ENCODE data around the gene ALOX12B.

The ALOX12B gene

DNA sequence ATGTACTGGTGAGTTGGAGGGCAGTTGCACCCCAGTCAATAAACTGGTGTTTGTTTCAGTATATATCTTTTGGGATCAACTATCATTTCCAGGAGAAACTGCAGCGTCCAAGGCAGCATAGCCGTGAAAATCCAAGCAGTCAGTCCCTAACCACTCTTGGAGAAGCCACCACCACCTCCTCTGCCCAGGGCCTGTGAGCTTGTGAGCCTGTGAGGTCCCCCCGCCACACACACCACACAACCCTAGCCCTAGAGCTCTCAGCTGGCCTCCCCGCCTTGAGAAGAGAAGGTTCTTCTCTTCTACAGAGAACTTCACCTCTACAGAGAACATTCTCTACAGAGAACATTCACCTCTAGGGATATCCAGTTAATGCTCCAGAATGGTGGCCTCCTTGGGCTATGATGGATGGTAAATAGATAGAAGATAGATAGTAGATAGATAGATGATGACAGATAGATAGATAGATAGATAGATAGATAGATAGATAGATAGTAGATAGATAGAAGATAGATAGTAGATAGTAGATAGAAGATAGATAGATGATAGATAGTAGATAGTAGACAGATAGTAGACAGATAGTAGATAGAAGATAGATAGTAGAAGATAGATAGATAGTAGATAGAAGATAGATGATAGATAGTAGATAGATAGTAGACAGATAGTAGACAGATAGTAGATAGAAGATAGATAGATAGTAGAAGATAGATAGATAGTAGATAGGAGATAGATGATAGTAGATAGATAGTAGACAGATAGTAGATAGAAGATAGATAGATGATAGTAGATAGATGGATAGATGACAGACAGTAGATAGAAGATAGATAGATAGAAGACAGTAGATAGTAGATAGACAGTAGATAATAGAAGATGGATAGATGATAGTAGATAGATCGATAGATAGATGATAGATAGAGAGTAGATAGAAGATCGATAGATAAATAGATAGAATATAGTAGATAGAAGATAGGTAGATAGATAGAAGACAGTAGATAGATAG, 35.0 kb downstream of the ALOX12B start:
- H3K36me3 ChIP-seq, result no peaks in the 10 kb centered on the region
- no peaks in the 10 kb centered on the region for H3K9me3 ChIP-seq
- no peak overlapping the region for H3K4me3 ChIP-seq (ENCODE audit: low read depth, low read length)
- TF ChIP-seq, protein P1, sequence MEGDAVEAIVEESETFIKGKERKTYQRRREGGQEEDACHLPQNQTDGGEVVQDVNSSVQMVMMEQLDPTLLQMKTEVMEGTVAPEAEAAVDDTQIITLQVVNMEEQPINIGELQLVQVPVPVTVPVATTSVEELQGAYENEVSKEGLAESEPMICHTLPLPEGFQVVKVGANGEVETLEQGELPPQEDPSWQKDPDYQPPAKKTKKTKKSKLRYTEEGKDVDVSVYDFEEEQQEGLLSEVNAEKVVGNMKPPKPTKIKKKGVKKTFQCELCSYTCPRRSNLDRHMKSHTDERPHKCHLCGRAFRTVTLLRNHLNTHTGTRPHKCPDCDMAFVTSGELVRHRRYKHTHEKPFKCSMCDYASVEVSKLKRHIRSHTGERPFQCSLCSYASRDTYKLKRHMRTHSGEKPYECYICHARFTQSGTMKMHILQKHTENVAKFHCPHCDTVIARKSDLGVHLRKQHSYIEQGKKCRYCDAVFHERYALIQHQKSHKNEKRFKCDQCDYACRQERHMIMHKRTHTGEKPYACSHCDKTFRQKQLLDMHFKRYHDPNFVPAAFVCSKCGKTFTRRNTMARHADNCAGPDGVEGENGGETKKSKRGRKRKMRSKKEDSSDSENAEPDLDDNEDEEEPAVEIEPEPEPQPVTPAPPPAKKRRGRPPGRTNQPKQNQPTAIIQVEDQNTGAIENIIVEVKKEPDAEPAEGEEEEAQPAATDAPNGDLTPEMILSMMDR (IDR thresholded peaks at IDR 0.05; ENCODE audit: low read depth, low read length), result no peak
- no peak for DNase-seq
- H3K4me1 ChIP-seq, result no peaks in the 10 kb centered on the region
- no peaks in the 10 kb centered on the region for H3K27me3 ChIP-seq

DNA sequence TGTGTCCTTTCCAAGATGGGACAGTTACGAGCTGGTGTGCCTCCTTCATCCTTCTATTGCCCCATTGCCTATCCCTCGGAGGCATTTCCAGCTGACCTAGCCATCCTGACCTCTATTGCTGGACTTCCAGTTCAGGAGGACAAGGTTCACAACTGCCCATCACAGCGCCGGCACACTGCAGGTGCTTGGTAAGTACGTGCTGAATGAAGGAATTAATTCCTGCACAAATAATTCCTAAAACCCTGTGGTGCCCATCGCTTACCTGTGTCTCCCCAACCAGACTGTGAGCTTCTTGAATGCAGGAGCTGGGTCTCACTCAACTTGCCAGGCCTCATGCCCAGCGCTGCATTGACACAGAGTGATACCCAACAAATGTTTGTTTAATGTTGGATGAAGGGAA, 35.7 kb downstream of the ALOX12B start:
- H3K4me1 ChIP-seq, result no peaks in the 10 kb centered on the region
- no peaks in the 10 kb centered on the region for H3K36me3 ChIP-seq
- H3K27me3 ChIP-seq, result no peaks in the 10 kb centered on the region
- no peaks in the 10 kb centered on the region for H3K9me3 ChIP-seq
- TF ChIP-seq, protein P1 (IDR thresholded peaks at IDR 0.05; ENCODE audit: low read depth, low read length), result no peak
- no peak overlapping the region for H3K4me3 ChIP-seq (ENCODE audit: low read depth, low read length)
- no peak for DNase-seq

DNA sequence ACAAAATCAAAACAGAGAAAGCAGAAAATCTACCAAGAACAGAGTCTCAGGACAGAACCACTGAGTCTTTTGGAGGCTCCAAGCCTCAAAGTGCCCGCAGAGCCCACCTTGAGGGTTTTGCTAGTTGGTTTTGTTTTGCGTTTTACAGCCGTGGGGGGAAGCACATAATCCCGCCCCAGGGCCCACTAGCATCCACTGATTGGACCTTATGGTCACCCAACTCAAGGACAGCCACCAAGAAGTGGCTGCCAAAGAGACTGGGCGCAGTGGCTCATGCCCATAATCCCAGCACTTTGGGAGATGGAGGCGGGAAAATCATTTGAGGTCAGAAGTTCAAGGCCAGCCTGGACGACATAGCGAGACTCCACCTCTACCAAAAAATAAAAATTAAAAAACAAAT, 38.8 kb downstream of the ALOX12B start:
- TF ChIP-seq, protein P1 (IDR thresholded peaks at IDR 0.05; ENCODE audit: low read depth, low read length), result no peak
- Histone ChIP-seq H3K36me3 (no peaks in the 10 kb centered on the region), H3K4me3 (ENCODE audit: low read depth, low read length) (no peak overlapping the region), H3K4me1 (no peaks in the 10 kb centered on the region), H3K9me3 (no peaks in the 10 kb centered on the region), H3K27me3 (no peaks in the 10 kb centered on the region)
- DNase-seq, result no peak

DNA sequence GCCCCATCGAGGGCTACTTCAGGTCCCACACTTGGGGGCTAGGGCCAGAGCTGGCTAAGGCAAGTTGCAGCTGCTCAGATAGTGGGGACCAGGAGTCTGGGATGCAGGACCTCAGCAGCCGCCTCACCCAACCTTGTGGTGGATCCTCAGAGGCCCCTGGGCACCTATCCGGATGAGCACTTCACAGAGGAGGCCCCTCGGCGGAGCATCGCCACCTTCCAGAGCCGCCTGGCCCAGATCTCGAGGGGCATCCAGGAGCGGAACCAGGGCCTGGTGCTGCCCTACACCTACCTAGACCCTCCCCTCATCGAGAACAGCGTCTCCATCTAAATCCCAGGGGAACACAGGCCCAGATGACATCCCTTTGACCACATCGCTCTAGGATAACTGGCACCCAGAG, 39.3 kb downstream of the ALOX12B start:
- DNase-seq, result no peak
- H3K27me3 ChIP-seq, result no peaks in the 10 kb centered on the region
- no peak overlapping the region for H3K4me3 ChIP-seq (ENCODE audit: low read depth, low read length)
- H3K4me1 ChIP-seq, result no peaks in the 10 kb centered on the region
- H3K36me3 ChIP-seq, result no peaks in the 10 kb centered on the region
- TF ChIP-seq, protein P1 (IDR thresholded peaks at IDR 0.05; ENCODE audit: low read depth, low read length), result no peak
- no peaks in the 10 kb centered on the region for H3K9me3 ChIP-seq

DNA sequence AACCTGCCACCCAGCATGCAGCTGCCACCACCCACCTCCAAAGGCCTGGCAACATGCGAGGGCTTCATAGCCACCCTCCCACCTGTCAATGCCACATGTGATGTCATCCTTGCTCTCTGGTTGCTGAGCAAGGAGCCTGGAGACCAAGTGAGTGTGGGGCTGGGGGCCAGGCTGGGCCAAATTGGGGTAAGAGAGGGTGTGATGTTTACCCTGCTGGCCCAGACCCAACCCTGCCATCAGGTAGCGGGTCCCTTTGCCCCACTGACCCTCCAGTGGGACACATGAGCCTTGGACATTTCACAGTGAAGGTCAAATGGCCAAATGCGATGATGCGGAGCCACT, 39.8 kb downstream of the ALOX12B start:
- H3K4me3 ChIP-seq (ENCODE audit: low read depth, low read length), result no peak overlapping the region
- DNase-seq, result no peak
- no peaks in the 10 kb centered on the region for H3K36me3 ChIP-seq
- H3K27me3 ChIP-seq, result no peaks in the 10 kb centered on the region
- no peaks in the 10 kb centered on the region for H3K4me1 ChIP-seq
- no peaks in the 10 kb centered on the region for H3K9me3 ChIP-seq
- TF ChIP-seq, protein P1 (IDR thresholded peaks at IDR 0.05; ENCODE audit: low read depth, low read length), result no peak
